Gastrocnemius medialis (tissue), 4 donors: ENCODE measurements around the gene DDIT4. TPM values are rescaled to one million over a fixed set of nuclear protein-coding genes. Genes with fewer than 3 reads are reported as not detected.

Source experiments
- ATAC-seq, 2 donors: fragments of 150-250 bp; one replicate each; pipeline ENCODE4 v1.9.1; 2016
- DNase-seq, 2 donors: peaks; one replicate each; pipeline ENCODE4 v3.0.0-alpha.2; 2019
- H3K27ac ChIP-seq, 4 donors: fragments of 200-600 bp; sonication (generic); 1 replicate in 1 of 4; 2 replicates in 3 of 4; pipeline ENCODE4 v1.5.1; 2016 to 2018; ENCODE audit warnings: mild to moderate bottlenecking in 2 of 4, moderate library complexity in 1 of 4
- H3K27me3 ChIP-seq, 3 donors: fragments of 200-600 bp; sonication (generic) in 2 of 3; 1 replicate in 1 of 3; 2 replicates in 2 of 3; pipeline versions ENCODE4 v1.5.1 to v1.6.0; 2016 to 2019; ENCODE audit warnings: mild to moderate bottlenecking in 1 of 3, moderate library complexity in 1 of 3
- H3K36me3 ChIP-seq, 2 donors: fragments of 200-600 bp; sonication (generic) in 1 of 2; one replicate each; pipeline ENCODE4 v1.5.1; 2017 to 2018
- H3K4me1 ChIP-seq, 2 donors: fragments of 200-600 bp; sonication (generic) in 1 of 2; one replicate each; pipeline ENCODE4 v1.5.1; 2016 to 2017; ENCODE audit warnings: mild to moderate bottlenecking in 2 of 2
- H3K4me3 ChIP-seq, 4 donors: fragments of 200-600 bp; sonication (generic) in 3 of 4; 1 replicate in 1 of 4; 2 replicates in 3 of 4; pipeline ENCODE4 v1.5.1; 2016 to 2019; ENCODE audit warnings: mild to moderate bottlenecking in 2 of 4
- H3K9me3 ChIP-seq, 3 donors: fragments of 200-600 bp; sonication (generic) in 2 of 3; 1 replicate in 1 of 3; 2 replicates in 2 of 3; pipeline ENCODE4 v1.5.1; 2016 to 2019
- POLR2A ChIP-seq, 2 donors: fragments of 450-650 bp; IDR thresholded peaks; one replicate each; pipeline ENCODE4 v1.6.1; 2017; ENCODE audit warnings: antibody characterized with exemption in 2 of 2, mild to moderate bottlenecking in 2 of 2, moderate library complexity in 2 of 2
- in situ Hi-C, 4 donors: fragments of 200-750 bp; cut with MboI; loops; one replicate each; pipeline versions ENCODE4 v1.15.0 to v1.8.0; 2017; ENCODE audit warnings: low sequenced_read_pairs in 4 of 4
- intact Hi-C: fragments of 100-400 bp; cut with DNase I; formaldehyde crosslinking; loops from one replicate; pipeline ENCODE4 v1.15.1; 2023; ENCODE audit warnings: low total_unique reads
- total RNA-seq, 4 donors: library from RNA; depleted of rRNA; stranded (reverse); fragments of >200 nt; gene quantifications; one replicate each; pipeline versions ENCODE4 v1.1.0 to v1.2.3, GENCODE V29; 2016
- TF ChIP-seq, protein P1 (sequence below), 5 experiments: fragments of 450-650 bp in 3 of 5; fragments of 200-600 bp in 2 of 5; sonication (generic) in 2 of 5; IDR thresholded peaks in 4 of 5; conservative IDR thresholded peaks in 1 of 5; 1 replicate in 4 of 5; 2 replicates in 1 of 5; pipeline ENCODE4 v1.5.1; 2016 to 2019; ENCODE audit warnings: antibody characterized with exemption in 5 of 5, mild to moderate bottlenecking in 3 of 5, moderate library complexity in 3 of 5

DDIT4 gene
- total RNA-seq, 4 donors from 2014 or later, result 296 to 667 (median 319) TPM

DNA sequence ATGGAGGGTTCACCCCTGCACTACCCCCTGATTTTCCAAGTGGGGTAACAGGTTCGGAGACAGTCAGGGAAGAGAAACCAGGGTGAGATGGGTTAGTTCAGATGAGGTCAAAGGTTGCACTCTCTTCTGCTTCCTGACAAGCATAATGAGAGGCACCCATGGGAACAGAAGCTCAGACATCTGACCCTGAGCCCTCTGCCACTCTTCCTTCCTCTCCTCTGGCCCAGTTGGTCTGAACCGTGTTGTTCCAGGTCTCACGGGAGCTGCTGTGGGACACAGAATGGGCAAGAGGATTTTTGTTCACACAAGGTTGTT lies 42.6 kb downstream of the DDIT4 start:
- in situ Hi-C loops (loop anchor here in 2 of 4 donors (5.0 to 10.0 kb wide), 2 partner anchors 82 to 89 kb away; no protein-coding TSS in a partner anchor), intact Hi-C loops (loop anchor here (10.0 kb wide), 1 partner anchor 452 kb away; no protein-coding TSS in a partner anchor)
- Histone ChIP-seq H3K4me3 (no peak overlapping the region), H3K9me3 (no peaks in the 10 kb centered on the region), H3K27ac (peak overlapping the region; percentile 92 to 97 (median 96)), H3K27me3 (no peaks in the 10 kb centered on the region), H3K36me3 (no peaks in the 10 kb centered on the region), H3K4me1 (peaks cover 60 to 61% of the 10 kb centered on the region in 2 donors)
- TF ChIP-seq POLR2A (IDR thresholded peaks at IDR 0.05), result no peak
- ATAC-seq (no peak), DNase-seq (no peak)

- intact Hi-C loops (loop anchor here (10.0 kb wide), 1 partner anchor 452 kb away; no protein-coding TSS in a partner anchor), in situ Hi-C loops (loop anchor here in 2 of 4 donors (5.0 to 10.0 kb wide), 2 partner anchors 82 to 90 kb away; no protein-coding TSS in a partner anchor)
- Histone ChIP-seq H3K9me3 (no peaks in the 10 kb centered on the region), H3K27ac (peak overlapping the region; percentile 92 to 97 (median 96)), H3K36me3 (no peaks in the 10 kb centered on the region), H3K27me3 (no peaks in the 10 kb centered on the region), H3K4me1 (peaks cover 61 to 62% of the 10 kb centered on the region in 2 donors), H3K4me3 (no peak overlapping the region)
- ATAC-seq (peak; percentile 5 to 6), DNase-seq (peak; percentile 83 to 88)
- peak; percentile 44 to 59 for TF ChIP-seq POLR2A (IDR thresholded peaks at IDR 0.05)
- TF ChIP-seq, protein P1, sequence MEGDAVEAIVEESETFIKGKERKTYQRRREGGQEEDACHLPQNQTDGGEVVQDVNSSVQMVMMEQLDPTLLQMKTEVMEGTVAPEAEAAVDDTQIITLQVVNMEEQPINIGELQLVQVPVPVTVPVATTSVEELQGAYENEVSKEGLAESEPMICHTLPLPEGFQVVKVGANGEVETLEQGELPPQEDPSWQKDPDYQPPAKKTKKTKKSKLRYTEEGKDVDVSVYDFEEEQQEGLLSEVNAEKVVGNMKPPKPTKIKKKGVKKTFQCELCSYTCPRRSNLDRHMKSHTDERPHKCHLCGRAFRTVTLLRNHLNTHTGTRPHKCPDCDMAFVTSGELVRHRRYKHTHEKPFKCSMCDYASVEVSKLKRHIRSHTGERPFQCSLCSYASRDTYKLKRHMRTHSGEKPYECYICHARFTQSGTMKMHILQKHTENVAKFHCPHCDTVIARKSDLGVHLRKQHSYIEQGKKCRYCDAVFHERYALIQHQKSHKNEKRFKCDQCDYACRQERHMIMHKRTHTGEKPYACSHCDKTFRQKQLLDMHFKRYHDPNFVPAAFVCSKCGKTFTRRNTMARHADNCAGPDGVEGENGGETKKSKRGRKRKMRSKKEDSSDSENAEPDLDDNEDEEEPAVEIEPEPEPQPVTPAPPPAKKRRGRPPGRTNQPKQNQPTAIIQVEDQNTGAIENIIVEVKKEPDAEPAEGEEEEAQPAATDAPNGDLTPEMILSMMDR (IDR thresholded peaks at IDR 0.05 in 4 of 5, conservative IDR thresholded peaks at IDR 0.05 in 1 of 5), result no peak
Observed at GRCh38 chr10:72316748-72317435, 43.2 kb downstream of the DDIT4 start.

GRCh38 chr10:72318418-72319262 lies 44.9 kb downstream of the DDIT4 start:
- H3K27ac ChIP-seq, result peak overlapping the region; percentile 92 to 97 (median 96)
- intact Hi-C loops, result loop anchor here (1.0 to 10.0 kb wide), 2 partner anchors 10 to 454 kb away; no protein-coding TSS in a partner anchor

GRCh38 chr10:72319416-72320254 lies 45.9 kb downstream of the DDIT4 start:
- intact Hi-C loops (loop anchor here (1.0 to 10.0 kb wide), 2 partner anchors 11 to 455 kb away; no protein-coding TSS in a partner anchor), in situ Hi-C loops (loop anchor here in 3 of 4 donors (5.0 to 10.0 kb wide), 3 partner anchors 85 to 102 kb away; partner anchors contain the start of genes ANAPC16 (in 1 of the 3) and ASCC1 (in 1 of the 3))
- no peaks in the 10 kb centered on the region for H3K9me3 ChIP-seq
- DNase-seq, result peak; percentile 90 to 93
- H3K27ac ChIP-seq, result peak overlapping the region; percentile 92 to 97 (median 96)
- no peaks in the 10 kb centered on the region for H3K27me3 ChIP-seq
- ATAC-seq, result peak; percentile 50 to 59
- TF ChIP-seq POLR2A (IDR thresholded peaks at IDR 0.05), result peak; percentile 67 to 82
- TF ChIP-seq, protein P1 (IDR thresholded peaks at IDR 0.05 in 4 of 5, conservative IDR thresholded peaks at IDR 0.05 in 1 of 5), result no peak
- H3K4me1 ChIP-seq, result peaks cover 61 to 69% of the 10 kb centered on the region in 2 donors
- H3K36me3 ChIP-seq, result no peaks in the 10 kb centered on the region
- peak overlapping the region; percentile 45 to 60 (median 48) for H3K4me3 ChIP-seq

More at GRCh38 chr10:72318418-72319262, 44.9 kb downstream of the DDIT4 start:
- H3K27me3 ChIP-seq, result no peaks in the 10 kb centered on the region
- H3K4me3 ChIP-seq, result peak overlapping the region; percentile 45 to 60 (median 48)
- peaks cover 61% of the 10 kb centered on the region in 2 donors for H3K4me1 ChIP-seq
- TF ChIP-seq, protein P1 (IDR thresholded peaks at IDR 0.05 in 4 of 5, conservative IDR thresholded peaks at IDR 0.05 in 1 of 5), result no peak
- TF ChIP-seq POLR2A (IDR thresholded peaks at IDR 0.05), result no peak
- no peaks in the 10 kb centered on the region for H3K36me3 ChIP-seq
- no peak for ATAC-seq
- H3K9me3 ChIP-seq, result no peaks in the 10 kb centered on the region
- no peak for DNase-seq
- in situ Hi-C loops, result loop anchor here in 2 of 4 donors (5.0 to 10.0 kb wide), 2 partner anchors 84 to 91 kb away; no protein-coding TSS in a partner anchor
